ENCODE data around the gene DNM2.

DNA sequence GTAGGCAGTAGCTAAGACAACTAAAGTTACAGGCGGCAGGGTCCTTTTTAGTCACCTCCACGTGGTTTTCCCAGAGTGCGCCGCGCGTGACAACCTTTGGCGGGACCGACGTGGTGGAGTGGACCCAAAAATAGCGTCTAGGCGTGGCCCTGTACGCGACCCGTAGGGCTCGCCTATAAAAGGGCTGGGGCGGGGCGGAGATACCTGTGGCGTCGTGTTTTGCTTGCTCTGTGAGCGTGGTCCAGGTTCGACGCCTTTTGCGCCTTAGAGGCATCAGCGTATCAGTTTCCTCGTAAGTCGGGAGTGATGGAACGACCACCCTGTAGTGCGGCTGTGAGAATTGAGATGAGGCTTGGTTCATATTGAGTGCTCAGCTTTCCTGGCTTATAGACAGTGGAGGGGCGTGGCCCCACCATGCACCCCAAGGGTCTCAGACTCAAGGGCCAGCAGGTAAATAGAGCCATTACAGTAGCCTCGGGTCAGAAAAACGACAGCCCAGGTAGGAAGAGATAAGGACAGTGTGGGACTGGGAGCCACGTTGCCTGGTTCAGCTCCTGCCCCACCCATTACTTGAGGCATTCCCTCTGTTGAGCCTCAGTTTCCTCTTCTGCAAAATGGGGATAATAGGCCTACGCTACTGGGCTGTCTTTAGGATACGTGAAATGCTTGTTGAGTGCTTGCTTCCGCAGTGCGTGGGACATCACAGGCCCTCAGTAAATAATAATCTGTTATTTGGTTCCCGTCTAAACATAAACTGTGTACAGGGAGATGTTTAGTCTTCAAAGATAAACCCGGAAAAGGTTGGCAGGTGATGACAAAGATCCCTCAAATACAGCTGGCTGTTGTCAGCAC, 118.8 kb downstream of the DNM2 start:
- TF ChIP-seq DPF2 (IDR thresholded peaks at IDR 0.05) (no peak; the same call in 1 of the 2 replicates), CHD1 (IDR thresholded peaks at IDR 0.05; ENCODE audit: low read depth, low read length) (no peak), YY1 (IDR thresholded peaks at IDR 0.05; ENCODE audit: low read depth, low read length) (no peak)
- TF ChIP-seq, protein P1, sequence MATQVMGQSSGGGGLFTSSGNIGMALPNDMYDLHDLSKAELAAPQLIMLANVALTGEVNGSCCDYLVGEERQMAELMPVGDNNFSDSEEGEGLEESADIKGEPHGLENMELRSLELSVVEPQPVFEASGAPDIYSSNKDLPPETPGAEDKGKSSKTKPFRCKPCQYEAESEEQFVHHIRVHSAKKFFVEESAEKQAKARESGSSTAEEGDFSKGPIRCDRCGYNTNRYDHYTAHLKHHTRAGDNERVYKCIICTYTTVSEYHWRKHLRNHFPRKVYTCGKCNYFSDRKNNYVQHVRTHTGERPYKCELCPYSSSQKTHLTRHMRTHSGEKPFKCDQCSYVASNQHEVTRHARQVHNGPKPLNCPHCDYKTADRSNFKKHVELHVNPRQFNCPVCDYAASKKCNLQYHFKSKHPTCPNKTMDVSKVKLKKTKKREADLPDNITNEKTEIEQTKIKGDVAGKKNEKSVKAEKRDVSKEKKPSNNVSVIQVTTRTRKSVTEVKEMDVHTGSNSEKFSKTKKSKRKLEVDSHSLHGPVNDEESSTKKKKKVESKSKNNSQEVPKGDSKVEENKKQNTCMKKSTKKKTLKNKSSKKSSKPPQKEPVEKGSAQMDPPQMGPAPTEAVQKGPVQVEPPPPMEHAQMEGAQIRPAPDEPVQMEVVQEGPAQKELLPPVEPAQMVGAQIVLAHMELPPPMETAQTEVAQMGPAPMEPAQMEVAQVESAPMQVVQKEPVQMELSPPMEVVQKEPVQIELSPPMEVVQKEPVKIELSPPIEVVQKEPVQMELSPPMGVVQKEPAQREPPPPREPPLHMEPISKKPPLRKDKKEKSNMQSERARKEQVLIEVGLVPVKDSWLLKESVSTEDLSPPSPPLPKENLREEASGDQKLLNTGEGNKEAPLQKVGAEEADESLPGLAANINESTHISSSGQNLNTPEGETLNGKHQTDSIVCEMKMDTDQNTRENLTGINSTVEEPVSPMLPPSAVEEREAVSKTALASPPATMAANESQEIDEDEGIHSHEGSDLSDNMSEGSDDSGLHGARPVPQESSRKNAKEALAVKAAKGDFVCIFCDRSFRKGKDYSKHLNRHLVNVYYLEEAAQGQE (IDR thresholded peaks at IDR 0.05; ENCODE audit: low read depth, low read length) = no peak
